Gastrocnemius medialis (tissue), 4 donors: ENCODE data around the gene CACNA1C. TPM values are rescaled to one million over a fixed set of nuclear protein-coding genes. Genes with fewer than 3 reads are reported as not detected.

ENCODE experiments used
- ATAC-seq, 2 donors: fragments of 150-250 bp; one replicate each; pipeline ENCODE4 v1.9.1; 2016
- DNase-seq, 2 donors: peaks; one replicate each; pipeline ENCODE4 v3.0.0-alpha.2; 2019
- H3K27ac ChIP-seq, 4 donors: fragments of 200-600 bp; sonication (generic); 1 replicate in 1 of 4; 2 replicates in 3 of 4; pipeline ENCODE4 v1.5.1; 2016 to 2018; ENCODE audit warnings: mild to moderate bottlenecking in 2 of 4, moderate library complexity in 1 of 4
- H3K27me3 ChIP-seq, 3 donors: fragments of 200-600 bp; sonication (generic) in 2 of 3; 1 replicate in 1 of 3; 2 replicates in 2 of 3; pipeline versions ENCODE4 v1.5.1 to v1.6.0; 2016 to 2019; ENCODE audit warnings: mild to moderate bottlenecking in 1 of 3, moderate library complexity in 1 of 3
- H3K36me3 ChIP-seq, 2 donors: fragments of 200-600 bp; sonication (generic) in 1 of 2; one replicate each; pipeline ENCODE4 v1.5.1; 2017 to 2018
- H3K4me1 ChIP-seq, 2 donors: fragments of 200-600 bp; sonication (generic) in 1 of 2; one replicate each; pipeline ENCODE4 v1.5.1; 2016 to 2017; ENCODE audit warnings: mild to moderate bottlenecking in 2 of 2
- H3K4me3 ChIP-seq, 4 donors: fragments of 200-600 bp; sonication (generic) in 3 of 4; 1 replicate in 1 of 4; 2 replicates in 3 of 4; pipeline ENCODE4 v1.5.1; 2016 to 2019; ENCODE audit warnings: mild to moderate bottlenecking in 2 of 4
- H3K9me3 ChIP-seq, 3 donors: fragments of 200-600 bp; sonication (generic) in 2 of 3; 1 replicate in 1 of 3; 2 replicates in 2 of 3; pipeline ENCODE4 v1.5.1; 2016 to 2019
- POLR2A ChIP-seq, 2 donors: fragments of 450-650 bp; IDR thresholded peaks; one replicate each; pipeline ENCODE4 v1.6.1; 2017; ENCODE audit warnings: antibody characterized with exemption in 2 of 2, mild to moderate bottlenecking in 2 of 2, moderate library complexity in 2 of 2
- in situ Hi-C, 4 donors: fragments of 200-750 bp; cut with MboI; loops; one replicate each; pipeline versions ENCODE4 v1.15.0 to v1.8.0; 2017; ENCODE audit warnings: low sequenced_read_pairs in 4 of 4
- intact Hi-C: fragments of 100-400 bp; cut with DNase I; formaldehyde crosslinking; loops from one replicate; pipeline ENCODE4 v1.15.1; 2023; ENCODE audit warnings: low total_unique reads
- total RNA-seq, 4 donors: library from RNA; depleted of rRNA; stranded (reverse); fragments of >200 nt; gene quantifications; one replicate each; pipeline versions ENCODE4 v1.1.0 to v1.2.3, GENCODE V29; 2016
- TF ChIP-seq, protein P1 (sequence below), 5 experiments: fragments of 450-650 bp in 3 of 5; fragments of 200-600 bp in 2 of 5; sonication (generic) in 2 of 5; IDR thresholded peaks in 4 of 5; conservative IDR thresholded peaks in 1 of 5; 1 replicate in 4 of 5; 2 replicates in 1 of 5; pipeline ENCODE4 v1.5.1; 2016 to 2019; ENCODE audit warnings: antibody characterized with exemption in 5 of 5, mild to moderate bottlenecking in 3 of 5, moderate library complexity in 3 of 5

The CACNA1C gene
- total RNA-seq, 4 donors from 2014 or later, result 0.80 to 1.8 (median 0.91) TPM

- intact Hi-C loops, result no loop called here
- no peak overlapping the region for H3K27ac ChIP-seq
- in situ Hi-C loops, result no loop called here
- no peaks in the 10 kb centered on the region for H3K27me3 ChIP-seq
- DNase-seq (no peak), ATAC-seq (no peak)
- H3K4me1 ChIP-seq, result no peaks in the 10 kb centered on the region
- H3K9me3 ChIP-seq, result no peaks in the 10 kb centered on the region
- H3K36me3 ChIP-seq, result no peaks in the 10 kb centered on the region
- H3K4me3 ChIP-seq, result no peak overlapping the region
- TF ChIP-seq, protein P1, sequence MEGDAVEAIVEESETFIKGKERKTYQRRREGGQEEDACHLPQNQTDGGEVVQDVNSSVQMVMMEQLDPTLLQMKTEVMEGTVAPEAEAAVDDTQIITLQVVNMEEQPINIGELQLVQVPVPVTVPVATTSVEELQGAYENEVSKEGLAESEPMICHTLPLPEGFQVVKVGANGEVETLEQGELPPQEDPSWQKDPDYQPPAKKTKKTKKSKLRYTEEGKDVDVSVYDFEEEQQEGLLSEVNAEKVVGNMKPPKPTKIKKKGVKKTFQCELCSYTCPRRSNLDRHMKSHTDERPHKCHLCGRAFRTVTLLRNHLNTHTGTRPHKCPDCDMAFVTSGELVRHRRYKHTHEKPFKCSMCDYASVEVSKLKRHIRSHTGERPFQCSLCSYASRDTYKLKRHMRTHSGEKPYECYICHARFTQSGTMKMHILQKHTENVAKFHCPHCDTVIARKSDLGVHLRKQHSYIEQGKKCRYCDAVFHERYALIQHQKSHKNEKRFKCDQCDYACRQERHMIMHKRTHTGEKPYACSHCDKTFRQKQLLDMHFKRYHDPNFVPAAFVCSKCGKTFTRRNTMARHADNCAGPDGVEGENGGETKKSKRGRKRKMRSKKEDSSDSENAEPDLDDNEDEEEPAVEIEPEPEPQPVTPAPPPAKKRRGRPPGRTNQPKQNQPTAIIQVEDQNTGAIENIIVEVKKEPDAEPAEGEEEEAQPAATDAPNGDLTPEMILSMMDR (IDR thresholded peaks at IDR 0.05 in 4 of 5, conservative IDR thresholded peaks at IDR 0.05 in 1 of 5), result no peak
- TF ChIP-seq POLR2A (IDR thresholded peaks at IDR 0.05), result no peak
These were observed 424.4 kb downstream of the CACNA1C start for GRCh38 chr12:2477009-2477766.

DNA sequence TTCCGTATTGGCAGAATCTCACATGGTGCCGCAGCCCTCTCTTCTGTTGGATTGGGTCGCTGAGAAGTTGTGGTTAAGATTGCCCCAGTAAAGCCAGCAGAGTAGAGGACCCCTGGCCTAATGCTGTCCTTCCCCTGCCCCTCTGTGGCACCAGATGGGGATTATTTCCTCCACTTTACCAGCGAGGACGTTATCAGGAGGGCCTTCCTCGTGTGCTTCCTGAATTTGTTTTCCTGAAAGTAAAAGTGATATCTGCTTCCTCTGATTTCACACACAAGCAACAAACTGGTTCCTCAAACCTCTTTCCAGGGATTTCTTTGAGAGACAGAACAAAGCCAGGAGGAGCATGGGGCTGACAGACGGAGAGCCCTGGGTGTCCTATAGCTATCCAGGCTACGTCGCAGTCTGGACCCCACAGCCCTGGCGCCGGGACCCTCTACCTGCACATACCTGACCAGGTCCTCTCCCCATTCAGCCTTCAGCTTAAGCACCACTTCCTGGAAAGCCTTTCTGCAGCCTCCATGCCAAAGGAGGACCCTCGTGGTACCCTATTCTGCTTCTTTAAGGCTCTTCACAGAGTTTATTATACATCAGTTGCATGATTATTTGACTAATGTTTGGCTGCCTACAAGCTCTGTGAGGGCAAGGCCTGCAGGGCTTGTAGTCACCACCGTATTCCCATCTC is 427.2 kb downstream of the CACNA1C start:
- H3K36me3 ChIP-seq, result no peaks in the 10 kb centered on the region
- in situ Hi-C loops (no loop called here), intact Hi-C loops (no loop called here)
- no peaks in the 10 kb centered on the region for H3K27me3 ChIP-seq
- ATAC-seq (no peak), DNase-seq (no peak)
- H3K9me3 ChIP-seq, result no peaks in the 10 kb centered on the region
- no peak overlapping the region for H3K4me3 ChIP-seq
- TF ChIP-seq, protein P1 (IDR thresholded peaks at IDR 0.05 in 4 of 5, conservative IDR thresholded peaks at IDR 0.05 in 1 of 5), result no peak
- TF ChIP-seq POLR2A (IDR thresholded peaks at IDR 0.05), result no peak
- no peaks in the 10 kb centered on the region for H3K4me1 ChIP-seq
- H3K27ac ChIP-seq, result no peak overlapping the region

DNA sequence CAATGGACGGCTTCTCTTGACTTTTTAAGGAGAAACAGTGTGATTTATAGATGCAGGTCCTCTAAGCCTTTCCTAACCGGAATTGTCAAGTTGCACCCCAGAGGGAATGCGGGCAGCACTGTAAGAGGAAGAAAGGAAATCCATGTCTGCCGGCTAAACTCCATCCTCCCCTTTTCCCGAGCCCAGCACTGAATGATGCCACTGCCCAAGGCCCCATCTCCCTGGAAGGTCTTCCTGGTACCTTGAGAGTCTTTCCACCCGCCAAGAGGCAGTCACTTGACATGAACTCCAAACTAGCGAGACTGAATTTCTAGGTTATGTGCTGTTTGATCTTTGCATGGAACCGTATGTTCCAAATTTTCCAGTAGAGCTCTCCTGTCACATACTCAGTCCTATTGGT is 428.6 kb downstream of the CACNA1C start:
- no peak overlapping the region for H3K4me3 ChIP-seq
- peaks cover 0 to 4% (median 0%) of the 10 kb centered on the region in 3 donors for H3K27me3 ChIP-seq
- no peak for DNase-seq
- ATAC-seq, result no peak
- in situ Hi-C loops, result no loop called here
- intact Hi-C loops, result no loop called here
- H3K4me1 ChIP-seq, result no peaks in the 10 kb centered on the region
- no peaks in the 10 kb centered on the region for H3K9me3 ChIP-seq
- no peaks in the 10 kb centered on the region for H3K36me3 ChIP-seq
- H3K27ac ChIP-seq, result no peak overlapping the region
- TF ChIP-seq, protein P1 (IDR thresholded peaks at IDR 0.05 in 4 of 5, conservative IDR thresholded peaks at IDR 0.05 in 1 of 5), result no peak
- TF ChIP-seq POLR2A (IDR thresholded peaks at IDR 0.05), result no peak

DNA sequence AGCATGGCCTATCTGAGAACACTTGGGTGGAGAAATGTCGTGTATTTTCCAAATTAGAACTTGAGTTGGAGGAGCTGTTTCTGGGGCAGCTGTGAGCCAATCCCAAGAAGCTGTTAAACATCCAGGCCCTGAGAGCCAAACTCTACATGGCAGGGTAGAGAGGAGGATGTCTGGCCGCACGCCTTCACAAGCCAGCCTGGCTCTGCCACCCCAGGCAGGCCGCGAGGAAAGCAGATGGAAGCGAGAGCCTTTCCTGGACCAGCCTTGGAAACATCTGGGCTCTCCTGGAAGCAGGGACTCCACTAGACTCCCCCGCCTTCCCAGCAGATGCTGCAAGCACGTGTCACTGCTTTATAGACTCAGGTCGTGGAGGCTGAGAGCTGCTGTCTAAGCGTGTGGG is 429.2 kb downstream of the CACNA1C start:
- Histone ChIP-seq H3K4me1 (no peaks in the 10 kb centered on the region), H3K27ac (no peak overlapping the region), H3K4me3 (no peak overlapping the region), H3K36me3 (no peaks in the 10 kb centered on the region), H3K9me3 (no peaks in the 10 kb centered on the region), H3K27me3 (peaks cover 0 to 4% (median 0%) of the 10 kb centered on the region in 3 donors)
- TF ChIP-seq, protein P1 (IDR thresholded peaks at IDR 0.05 in 4 of 5, conservative IDR thresholded peaks at IDR 0.05 in 1 of 5), result no peak
- TF ChIP-seq POLR2A (IDR thresholded peaks at IDR 0.05), result no peak
- DNase-seq, result no peak
- in situ Hi-C loops (no loop called here), intact Hi-C loops (no loop called here)
- no peak for ATAC-seq
